Thyroid gland (tissue), 4 donors: ENCODE data around the gene VENTX. TPM values are rescaled to one million over a fixed set of nuclear protein-coding genes. Genes with fewer than 3 reads are reported as not detected.

Source experiments
- DNase-seq, 2 donors: peaks; one replicate each; pipeline ENCODE4 v3.0.0-alpha.2; 2019
- H3K27ac ChIP-seq, 3 donors: fragments of 200-600 bp; sonication (generic); 1 replicate in 2 of 3; 2 replicates in 1 of 3; pipeline ENCODE4 v1.5.1; 2016 to 2019; ENCODE audit warnings: mild to moderate bottlenecking in 1 of 3, moderate library complexity in 1 of 3
- H3K27me3 ChIP-seq: fragments of 200-600 bp; sonication (generic); one replicate; pipeline ENCODE4 v1.5.1; 2019
- H3K36me3 ChIP-seq, 2 donors: fragments of 200-600 bp; sonication (generic); one replicate each; pipeline ENCODE4 v1.5.1; 2016 to 2019
- H3K4me1 ChIP-seq, 2 donors: fragments of 200-600 bp; sonication (generic); one replicate each; pipeline ENCODE4 v1.5.1; 2017 to 2019
- H3K4me3 ChIP-seq, 3 donors: fragments of 200-600 bp; sonication (generic); replicated peaks in 1 of 3; 1 replicate in 2 of 3; 2 replicates in 1 of 3; pipeline ENCODE4 v1.5.1; 2016; ENCODE audit warnings: mild to moderate bottlenecking in 1 of 3
- H3K9me3 ChIP-seq: fragments of 200-600 bp; sonication (generic); one replicate; pipeline ENCODE4 v1.5.1; 2017
- POLR2A ChIP-seq, 2 donors: fragments of 450-650 bp; IDR thresholded peaks; one replicate each; pipeline ENCODE4 v1.6.1; 2017; ENCODE audit warnings: antibody characterized with exemption in 2 of 2, mild to moderate bottlenecking in 2 of 2, moderate library complexity in 1 of 2
- WGBS, 2 donors: methylation state at CpG; one replicate each; pipeline ENCODE4 v1.1.5; 2017; 5-methylcytosine and 5-hydroxymethylcytosine counted together
- intact Hi-C: fragments of 100-400 bp; cut with DNase I; formaldehyde crosslinking; loops from one replicate; pipeline ENCODE4 v1.15.1; 2023
- total RNA-seq, 4 donors: library from RNA; depleted of rRNA; stranded (reverse); fragments of >200 nt; gene quantifications; one replicate each; pipeline ENCODE4 v1.2.3, GENCODE V29; 2016
- TF ChIP-seq, protein P1 (sequence below), 6 experiments: fragments of 200-600 bp in 3 of 6; fragments of 450-650 bp in 3 of 6; sonication (generic) in 3 of 6; IDR thresholded peaks; one replicate each; pipeline ENCODE4 v1.5.1; 2016 to 2019; ENCODE audit warnings: antibody characterized with exemption in 6 of 6, mild to moderate bottlenecking in 2 of 6, inconsistent platforms in 1 of 6, moderate library complexity in 1 of 6

Gene VENTX
- total RNA-seq, 4 donors from 2014 or later: 0.40 to 1.3 (median 0.63) TPM; not detected in 1

DNA sequence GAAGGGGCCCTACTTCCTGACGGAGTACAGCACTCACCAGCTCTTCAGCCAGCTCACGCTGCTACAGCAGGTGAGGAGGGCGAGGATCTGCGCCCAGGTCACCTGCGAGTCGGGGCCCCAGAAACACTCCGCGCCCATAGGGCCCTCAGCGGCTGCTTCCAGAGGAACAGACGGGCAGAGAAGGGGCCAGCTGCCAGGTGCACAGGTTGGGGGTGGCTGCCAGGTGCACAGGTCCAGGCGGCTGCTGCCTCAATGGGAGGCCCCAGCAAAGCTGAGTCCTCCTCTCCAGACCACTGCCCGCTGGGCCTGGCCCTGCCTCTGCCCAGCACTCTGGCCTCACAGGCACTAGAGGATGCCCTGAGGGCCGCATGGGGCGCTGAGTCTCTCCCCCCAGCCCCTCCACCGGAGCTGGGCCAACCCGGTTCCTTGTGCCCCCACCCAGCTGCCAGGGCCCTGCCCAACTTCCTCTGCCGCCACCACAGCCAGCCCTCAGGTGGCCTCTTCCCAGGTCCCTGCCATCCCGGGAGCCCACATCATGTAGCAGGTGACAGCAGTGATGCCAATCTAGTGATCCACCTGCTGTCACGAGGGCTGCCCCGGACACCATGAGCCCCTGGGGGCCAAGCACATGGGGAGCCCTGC is 24.7 kb upstream of the VENTX start:
- no peaks in the 10 kb centered on the region for H3K4me1 ChIP-seq
- DNase-seq: no peak
- no peaks in the 10 kb centered on the region for H3K9me3 ChIP-seq
- H3K27me3 ChIP-seq: no peaks in the 10 kb centered on the region
- no peak overlapping the region for H3K27ac ChIP-seq
- TF ChIP-seq, protein P1, sequence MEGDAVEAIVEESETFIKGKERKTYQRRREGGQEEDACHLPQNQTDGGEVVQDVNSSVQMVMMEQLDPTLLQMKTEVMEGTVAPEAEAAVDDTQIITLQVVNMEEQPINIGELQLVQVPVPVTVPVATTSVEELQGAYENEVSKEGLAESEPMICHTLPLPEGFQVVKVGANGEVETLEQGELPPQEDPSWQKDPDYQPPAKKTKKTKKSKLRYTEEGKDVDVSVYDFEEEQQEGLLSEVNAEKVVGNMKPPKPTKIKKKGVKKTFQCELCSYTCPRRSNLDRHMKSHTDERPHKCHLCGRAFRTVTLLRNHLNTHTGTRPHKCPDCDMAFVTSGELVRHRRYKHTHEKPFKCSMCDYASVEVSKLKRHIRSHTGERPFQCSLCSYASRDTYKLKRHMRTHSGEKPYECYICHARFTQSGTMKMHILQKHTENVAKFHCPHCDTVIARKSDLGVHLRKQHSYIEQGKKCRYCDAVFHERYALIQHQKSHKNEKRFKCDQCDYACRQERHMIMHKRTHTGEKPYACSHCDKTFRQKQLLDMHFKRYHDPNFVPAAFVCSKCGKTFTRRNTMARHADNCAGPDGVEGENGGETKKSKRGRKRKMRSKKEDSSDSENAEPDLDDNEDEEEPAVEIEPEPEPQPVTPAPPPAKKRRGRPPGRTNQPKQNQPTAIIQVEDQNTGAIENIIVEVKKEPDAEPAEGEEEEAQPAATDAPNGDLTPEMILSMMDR (IDR thresholded peaks at IDR 0.05): no peak
- no peak for TF ChIP-seq POLR2A (IDR thresholded peaks at IDR 0.05)
- H3K4me3 ChIP-seq: no peak overlapping the region
- H3K36me3 ChIP-seq: no peaks in the 10 kb centered on the region
- 91 to 99% methylated on average over 7 to 13 of the region's 20 CpGs for WGBS, 2 donors
- intact Hi-C loops: no loop called here

DNA sequence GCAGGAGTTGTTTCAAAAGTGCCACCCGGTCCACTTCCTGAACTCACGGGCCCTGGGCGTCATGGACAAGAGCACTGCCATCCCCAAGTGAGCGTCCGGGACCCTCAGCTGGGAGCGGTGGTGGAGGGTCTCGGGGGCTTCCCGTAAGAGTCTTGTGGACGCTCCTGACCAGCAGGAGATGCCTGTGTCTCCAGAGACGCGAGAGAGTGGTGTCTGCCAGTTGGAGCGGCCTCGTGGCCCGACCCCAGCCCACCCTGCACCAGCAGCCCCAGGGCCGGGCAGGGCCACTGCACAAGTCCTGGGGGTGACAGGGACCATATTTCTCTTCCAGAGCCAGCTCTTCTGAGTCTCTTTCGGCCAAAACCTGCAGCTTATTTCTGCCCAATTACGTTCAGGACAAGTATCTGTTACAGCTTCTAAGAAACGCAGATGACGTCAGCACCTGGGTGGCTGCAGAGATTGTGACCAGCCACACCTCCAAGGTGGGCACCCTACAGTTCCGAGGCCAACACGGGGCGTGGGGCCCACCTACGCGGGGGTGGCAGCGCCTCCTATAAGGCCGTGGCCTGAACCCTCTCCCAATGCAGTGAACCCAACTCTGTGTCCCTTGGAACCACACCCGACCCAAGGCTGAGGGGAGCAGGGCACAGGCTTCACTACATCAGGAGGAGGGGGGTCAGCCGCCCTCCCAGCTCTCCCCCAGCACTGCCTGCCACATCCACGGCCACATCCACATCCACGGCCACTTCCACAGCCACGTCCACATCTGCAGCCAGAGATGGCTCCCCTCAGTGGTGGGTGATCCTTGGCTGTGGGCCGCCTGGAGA is 23.8 kb upstream of the VENTX start:
- no peak for DNase-seq
- Histone ChIP-seq H3K36me3 (no peaks in the 10 kb centered on the region), H3K9me3 (no peaks in the 10 kb centered on the region), H3K27ac (no peak overlapping the region), H3K27me3 (no peaks in the 10 kb centered on the region), H3K4me3 (no peak overlapping the region), H3K4me1 (no peaks in the 10 kb centered on the region)
- intact Hi-C loops: no loop called here
- 87 to 92% methylated on average over 19 to 31 of the region's 32 CpGs for WGBS, 2 donors
- no peak for TF ChIP-seq POLR2A (IDR thresholded peaks at IDR 0.05)

DNA sequence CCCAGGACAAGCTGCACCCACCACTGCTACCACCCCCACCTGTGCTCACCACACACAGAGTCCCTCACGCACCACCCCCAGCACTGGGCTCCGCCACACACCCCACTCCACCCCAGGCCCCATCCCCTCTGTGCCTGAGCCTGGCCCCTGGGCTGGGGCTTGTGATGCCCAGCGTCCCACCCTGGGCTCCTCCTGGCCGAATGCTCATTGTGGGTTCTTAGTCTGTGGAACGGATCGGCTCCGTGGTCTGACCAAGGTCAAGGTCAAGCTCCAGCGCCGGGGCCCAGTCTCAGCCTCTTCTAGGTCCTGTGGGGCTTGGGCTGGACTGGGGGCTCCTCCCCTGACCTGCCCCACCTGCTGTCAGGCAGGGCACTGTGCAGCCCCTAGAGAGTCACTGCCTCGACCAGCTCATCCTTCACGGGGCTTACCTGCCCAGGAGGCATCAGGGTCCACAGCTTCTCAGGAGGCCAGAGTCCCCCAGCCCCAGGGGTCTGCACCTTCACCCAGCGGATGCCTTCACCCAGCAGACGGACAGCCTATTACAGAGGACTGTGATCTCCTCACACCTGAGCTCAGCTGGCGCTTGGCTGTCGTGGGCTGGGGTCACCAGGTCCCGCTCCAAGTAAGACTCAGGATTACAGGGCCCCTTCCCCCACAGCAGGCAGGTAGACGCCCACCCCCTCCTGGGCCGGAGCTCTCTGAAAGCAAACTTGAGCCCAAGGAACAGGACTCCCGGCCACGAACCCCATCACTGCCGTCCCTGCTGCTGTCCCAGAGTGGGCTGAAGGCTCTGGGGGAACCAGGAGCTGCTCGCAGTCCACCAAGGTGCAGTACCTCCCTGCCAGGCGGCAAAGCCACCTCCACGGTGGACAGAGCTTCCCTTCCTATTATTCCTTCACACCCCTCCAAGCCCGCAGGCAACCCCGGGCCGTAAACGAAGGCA is 22.9 kb upstream of the VENTX start:
- Histone ChIP-seq H3K27me3 (no peaks in the 10 kb centered on the region), H3K36me3 (no peaks in the 10 kb centered on the region), H3K4me1 (no peaks in the 10 kb centered on the region), H3K9me3 (no peaks in the 10 kb centered on the region), H3K27ac (no peak overlapping the region), H3K4me3 (no peak overlapping the region)
- TF ChIP-seq, protein P1 (IDR thresholded peaks at IDR 0.05): no peak
- TF ChIP-seq POLR2A (IDR thresholded peaks at IDR 0.05): no peak
- WGBS, 2 donors: 83 to 93% methylated on average over 14 to 22 of the region's 28 CpGs
- intact Hi-C loops: no loop called here
- no peak for DNase-seq

DNA sequence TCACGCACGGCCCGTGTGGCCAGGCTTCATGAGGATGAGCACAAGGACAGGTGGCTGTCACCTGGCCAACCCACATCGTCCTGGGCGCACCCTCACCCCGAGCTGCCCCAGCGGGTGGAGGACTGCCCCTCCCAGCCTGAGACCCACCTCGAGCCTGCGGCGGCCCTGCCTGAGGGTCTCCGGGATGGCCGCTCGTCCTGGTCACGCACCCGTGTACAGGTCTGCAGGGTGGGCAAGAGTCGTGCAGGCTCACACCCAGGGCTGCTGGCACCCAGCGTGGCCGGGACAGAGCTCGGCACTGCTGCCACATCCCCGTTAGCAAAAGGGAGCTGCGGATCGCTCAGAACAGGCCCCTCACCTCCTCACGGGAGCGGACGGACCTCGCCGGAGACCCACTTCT is 22.1 kb upstream of the VENTX start:
- intact Hi-C loops: no loop called here
- no peak for DNase-seq
- Histone ChIP-seq H3K9me3 (no peaks in the 10 kb centered on the region), H3K27ac (no peak overlapping the region), H3K4me1 (no peaks in the 10 kb centered on the region), H3K4me3 (no peak overlapping the region), H3K27me3 (no peaks in the 10 kb centered on the region), H3K36me3 (no peaks in the 10 kb centered on the region)
- TF ChIP-seq, protein P1 (IDR thresholded peaks at IDR 0.05): no peak
- TF ChIP-seq POLR2A (IDR thresholded peaks at IDR 0.05): no peak
- 95 to 98% methylated on average over 14 to 16 of the region's 27 CpGs for WGBS, 2 donors

DNA sequence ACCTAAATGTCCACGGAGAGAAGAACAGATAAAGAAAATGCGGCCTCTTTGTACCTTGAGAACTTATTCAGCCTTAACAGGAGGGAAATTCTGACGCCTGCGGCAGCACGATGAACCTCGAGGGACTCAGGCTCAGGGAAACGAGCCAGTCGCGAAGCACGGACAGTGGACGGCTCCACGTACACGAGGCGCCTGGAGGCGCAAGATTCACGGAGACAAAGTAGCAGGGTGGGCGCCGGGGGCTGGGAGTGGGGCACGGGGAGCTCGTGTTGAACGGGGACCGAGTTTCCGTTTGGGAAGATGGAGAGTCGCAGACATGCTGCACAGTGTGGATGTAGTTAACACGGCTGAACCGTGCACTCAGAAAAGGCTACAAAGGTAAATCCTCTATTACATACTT is 20.9 kb upstream of the VENTX start:
- Histone ChIP-seq H3K4me1 (no peaks in the 10 kb centered on the region), H3K9me3 (no peaks in the 10 kb centered on the region), H3K27me3 (no peaks in the 10 kb centered on the region), H3K36me3 (no peaks in the 10 kb centered on the region), H3K4me3 (no peak overlapping the region), H3K27ac (no peak overlapping the region)
- TF ChIP-seq POLR2A (IDR thresholded peaks at IDR 0.05): no peak
- TF ChIP-seq, protein P1 (IDR thresholded peaks at IDR 0.05): no peak
- intact Hi-C loops: no loop called here
- 81 to 83% methylated on average over 26 of the region's 26 CpGs for WGBS, 2 donors
- DNase-seq: no peak
